ENCODE data around the gene SRGAP2. TPM values are rescaled to one million over a fixed set of nuclear protein-coding genes. Genes with fewer than 3 reads are reported as not detected.
A peak's percentile ranks its signal among the peaks of the same experiment; 100 is the strongest.
"Not testable (repeated sequence)": the region's sequence is repeated elsewhere in the genome, so short reads cannot be mapped to it uniquely, and the experiment has no call there.

The SRGAP2 gene
- total RNA-seq, 1 donor from 2014 or later = 33.9 TPM

GRCh38 chr1:206218285-206218684 lies 14.9 kb downstream of the SRGAP2 start:
- H3K9me3 Mint-ChIP-seq (ENCODE audit: low read depth); H3K36me3 Mint-ChIP-seq (ENCODE audit: insufficient read depth); H3K27ac Mint-ChIP-seq: not testable (repeated sequence)

DNA sequence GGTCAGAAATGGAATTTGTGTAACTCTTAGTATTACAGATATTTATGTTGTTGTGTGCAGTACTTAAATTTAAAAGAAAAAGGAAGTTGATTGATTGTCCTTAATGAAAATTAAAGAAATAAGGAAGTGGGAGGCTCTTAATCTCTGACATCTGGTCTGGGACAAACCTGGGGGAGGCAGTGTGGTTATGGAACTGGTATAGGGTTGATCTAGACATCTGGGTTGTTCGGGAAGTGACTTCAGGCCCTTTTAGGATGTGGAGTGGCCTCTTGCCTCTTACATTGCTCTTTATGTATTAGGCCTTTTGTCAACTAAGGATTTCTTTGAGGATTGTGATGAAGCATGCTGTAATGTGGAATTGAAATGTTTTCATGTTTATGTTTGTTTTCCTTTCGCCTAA lies 15.4 kb downstream of the SRGAP2 start:
- H3K27me3 Mint-ChIP-seq; DNase-seq (ENCODE audit: low spot score, unreplicated experiment); H3K36me3 Mint-ChIP-seq (ENCODE audit: insufficient read depth); H3K4me3 Mint-ChIP-seq (ENCODE audit: low read depth); H3K4me1 Mint-ChIP-seq (ENCODE audit: low read depth); H3K27ac Mint-ChIP-seq; H3K9me3 Mint-ChIP-seq (ENCODE audit: low read depth): not testable (repeated sequence)

More at GRCh38 chr1:206218285-206218684, 14.9 kb downstream of the SRGAP2 start:
- not testable (repeated sequence) for H3K27me3 Mint-ChIP-seq; H3K4me1 Mint-ChIP-seq (ENCODE audit: low read depth); DNase-seq (ENCODE audit: low spot score, unreplicated experiment); H3K4me3 Mint-ChIP-seq (ENCODE audit: low read depth)

- H3K27ac Mint-ChIP-seq = peak overlapping the region; percentile 59
- H3K27me3 Mint-ChIP-seq; H3K4me3 Mint-ChIP-seq (ENCODE audit: low read depth); H3K36me3 Mint-ChIP-seq (ENCODE audit: insufficient read depth); DNase-seq (ENCODE audit: low spot score, unreplicated experiment); H3K9me3 Mint-ChIP-seq (ENCODE audit: low read depth); H3K4me1 Mint-ChIP-seq (ENCODE audit: low read depth): not testable (repeated sequence)
Observed at GRCh38 chr1:206219514-206220331, 16.4 kb downstream of the SRGAP2 start.

DNA sequence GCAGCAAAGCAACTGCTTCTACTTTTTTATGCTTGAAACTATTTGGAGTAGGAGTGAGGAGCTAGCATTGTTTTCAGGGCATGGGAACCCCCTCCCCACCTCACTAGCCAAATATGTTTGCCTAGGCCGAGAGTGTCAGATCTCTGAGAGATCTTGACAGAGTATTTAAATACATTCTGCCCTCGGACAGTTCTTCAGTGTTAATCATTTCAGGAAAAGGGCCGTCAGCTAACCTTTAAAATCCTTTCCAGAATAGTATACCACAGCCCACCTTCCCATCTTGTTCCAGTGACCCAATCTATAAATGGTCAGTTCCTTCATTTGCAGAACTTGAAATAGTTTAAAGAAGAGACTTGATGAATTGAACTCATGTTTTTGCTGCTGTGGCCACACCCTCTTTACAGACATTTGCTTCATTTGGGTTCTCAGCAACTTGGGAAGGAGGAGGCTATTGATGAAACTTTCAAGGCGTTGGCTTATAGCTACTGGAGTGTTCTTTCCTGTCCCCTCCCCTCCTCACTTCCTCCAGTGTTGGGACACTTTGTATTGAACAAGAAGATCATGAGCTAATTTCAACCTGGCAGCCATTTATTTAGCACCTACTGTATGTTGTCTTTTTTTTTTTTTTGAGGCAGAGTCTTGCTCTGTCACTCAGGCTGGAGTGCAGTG lies 17.1 kb downstream of the SRGAP2 start:
- DNase-seq (ENCODE audit: low spot score, unreplicated experiment); H3K27me3 Mint-ChIP-seq; H3K4me3 Mint-ChIP-seq (ENCODE audit: low read depth); H3K4me1 Mint-ChIP-seq (ENCODE audit: low read depth); H3K9me3 Mint-ChIP-seq (ENCODE audit: low read depth); H3K36me3 Mint-ChIP-seq (ENCODE audit: insufficient read depth): not testable (repeated sequence)
- peak overlapping the region; percentile 59 for H3K27ac Mint-ChIP-seq

GRCh38 chr1:206221585-206221984 lies 18.2 kb downstream of the SRGAP2 start:
- H3K27ac Mint-ChIP-seq; H3K27me3 Mint-ChIP-seq; H3K36me3 Mint-ChIP-seq (ENCODE audit: insufficient read depth); H3K9me3 Mint-ChIP-seq (ENCODE audit: low read depth); H3K4me3 Mint-ChIP-seq (ENCODE audit: low read depth); DNase-seq (ENCODE audit: low spot score, unreplicated experiment); H3K4me1 Mint-ChIP-seq (ENCODE audit: low read depth): not testable (repeated sequence)

DNA sequence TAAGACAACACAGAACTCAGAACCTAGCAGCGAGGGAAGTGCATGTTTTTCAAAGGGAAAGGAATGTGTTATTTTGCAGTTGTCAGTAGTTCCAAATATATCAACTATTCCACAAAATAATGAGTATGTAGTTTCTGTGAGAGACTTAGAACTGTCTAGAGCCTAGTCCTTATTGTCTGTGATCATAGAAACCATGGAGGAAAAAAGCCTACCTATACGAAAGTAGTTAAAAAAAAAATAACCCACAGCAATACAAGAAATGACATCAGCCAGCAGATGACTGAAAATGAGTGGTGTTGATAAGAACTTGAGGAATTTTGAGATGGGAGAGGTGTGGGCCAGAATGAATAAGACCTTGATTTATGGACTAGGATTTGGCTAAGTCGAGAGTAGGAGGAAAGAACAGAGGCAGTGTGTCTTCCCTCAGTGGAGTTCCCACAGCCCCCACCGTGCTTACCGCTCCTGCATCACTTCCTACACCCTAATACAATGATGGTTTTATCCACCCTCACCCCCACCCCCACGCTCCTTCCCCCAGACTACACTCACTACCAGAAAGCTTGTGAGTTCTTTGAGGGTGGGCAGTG lies 20.9 kb downstream of the SRGAP2 start:
- not testable (repeated sequence) for DNase-seq (ENCODE audit: low spot score, unreplicated experiment); H3K4me1 Mint-ChIP-seq (ENCODE audit: low read depth); H3K36me3 Mint-ChIP-seq (ENCODE audit: insufficient read depth); H3K27ac Mint-ChIP-seq; H3K9me3 Mint-ChIP-seq (ENCODE audit: low read depth); H3K4me3 Mint-ChIP-seq (ENCODE audit: low read depth); H3K27me3 Mint-ChIP-seq

- not testable (repeated sequence) for H3K4me1 Mint-ChIP-seq (ENCODE audit: low read depth); H3K27me3 Mint-ChIP-seq; DNase-seq (ENCODE audit: low spot score, unreplicated experiment); H3K9me3 Mint-ChIP-seq (ENCODE audit: low read depth); H3K4me3 Mint-ChIP-seq (ENCODE audit: low read depth); H3K36me3 Mint-ChIP-seq (ENCODE audit: insufficient read depth); H3K27ac Mint-ChIP-seq
Observed at GRCh38 chr1:206225386-206225785, 22.0 kb downstream of the SRGAP2 start.

DNA sequence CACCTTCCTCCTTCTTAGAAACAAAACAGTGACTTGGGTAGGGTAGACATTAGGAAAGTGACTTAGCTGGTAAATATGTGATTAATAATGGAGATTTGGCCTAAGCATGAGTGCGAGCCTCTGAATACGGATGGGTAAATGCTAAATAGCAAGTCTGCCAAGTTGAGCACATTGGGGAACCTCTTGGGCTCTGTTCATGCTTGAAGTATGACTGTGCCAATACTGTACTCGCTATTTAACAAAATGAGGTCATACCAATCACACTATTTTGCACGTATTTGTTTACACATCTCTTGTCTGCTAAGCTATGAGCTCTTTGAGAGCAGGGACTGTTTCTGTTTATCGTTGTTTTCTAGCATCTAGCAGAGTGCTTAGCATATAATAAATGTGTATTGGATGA lies 23.5 kb downstream of the SRGAP2 start:
- not testable (repeated sequence) for H3K27ac Mint-ChIP-seq; DNase-seq (ENCODE audit: low spot score, unreplicated experiment); H3K36me3 Mint-ChIP-seq (ENCODE audit: insufficient read depth); H3K4me1 Mint-ChIP-seq (ENCODE audit: low read depth); H3K4me3 Mint-ChIP-seq (ENCODE audit: low read depth); H3K9me3 Mint-ChIP-seq (ENCODE audit: low read depth); H3K27me3 Mint-ChIP-seq

DNA sequence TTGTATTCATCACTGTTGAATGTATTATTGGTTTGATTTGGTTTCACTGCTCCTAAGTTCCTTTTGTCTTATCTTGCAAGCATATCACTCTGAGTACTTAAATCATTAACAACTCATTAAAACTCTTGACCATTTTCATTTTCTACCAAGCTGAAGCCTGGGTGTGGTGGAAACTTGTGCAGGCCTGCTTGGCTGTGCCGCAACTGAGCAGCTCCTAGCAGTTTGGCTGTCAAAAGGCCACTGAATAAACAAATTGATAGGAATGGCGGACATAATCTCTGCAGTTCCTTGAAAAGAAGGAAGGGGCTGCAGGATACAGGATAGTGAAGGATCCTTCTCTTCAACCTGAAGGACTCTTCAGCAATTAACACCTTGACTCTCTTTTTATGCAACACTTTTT lies 25.9 kb downstream of the SRGAP2 start:
- H3K4me1 Mint-ChIP-seq (ENCODE audit: low read depth); H3K9me3 Mint-ChIP-seq (ENCODE audit: low read depth); H3K4me3 Mint-ChIP-seq (ENCODE audit: low read depth); H3K36me3 Mint-ChIP-seq (ENCODE audit: insufficient read depth); DNase-seq (ENCODE audit: low spot score, unreplicated experiment); H3K27ac Mint-ChIP-seq; H3K27me3 Mint-ChIP-seq: not testable (repeated sequence)

- not testable (repeated sequence) for H3K9me3 Mint-ChIP-seq (ENCODE audit: low read depth); DNase-seq (ENCODE audit: low spot score, unreplicated experiment); H3K27ac Mint-ChIP-seq; H3K27me3 Mint-ChIP-seq; H3K4me3 Mint-ChIP-seq (ENCODE audit: low read depth); H3K36me3 Mint-ChIP-seq (ENCODE audit: insufficient read depth); H3K4me1 Mint-ChIP-seq (ENCODE audit: low read depth)
Observed at GRCh38 chr1:206231989-206232388, 28.6 kb downstream of the SRGAP2 start.

DNA sequence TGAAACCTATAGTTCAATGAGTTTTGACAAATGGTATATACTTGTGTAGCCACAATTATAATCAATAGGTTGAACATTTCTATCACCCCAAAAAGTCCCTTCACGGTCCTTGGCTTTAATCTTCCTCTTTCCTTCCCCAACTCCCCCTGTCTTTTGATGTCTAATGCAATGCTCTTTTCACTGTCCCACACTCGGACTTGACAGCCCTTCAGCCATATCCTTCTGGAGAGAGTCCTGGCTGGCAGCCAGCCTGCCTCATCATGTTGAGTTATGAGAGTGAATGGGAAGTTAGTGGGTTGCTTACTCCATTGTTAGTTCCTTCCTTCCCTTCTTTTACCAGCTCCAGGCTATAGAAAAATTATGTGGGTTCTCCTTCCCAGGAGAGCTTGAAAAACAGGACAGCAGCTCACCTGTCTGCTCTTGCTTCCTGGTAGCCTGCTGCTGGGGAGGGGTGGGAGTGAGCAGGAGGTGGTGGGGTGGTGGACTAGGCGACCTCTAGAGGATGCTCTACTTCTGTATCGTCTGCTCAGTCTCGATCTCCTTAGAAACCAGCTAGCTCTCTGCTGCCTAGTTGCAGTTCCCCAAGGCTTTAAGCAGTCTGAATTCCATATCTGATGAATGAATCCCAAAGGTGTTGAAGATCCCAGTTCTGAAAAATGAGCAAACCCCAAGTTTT lies 29.8 kb downstream of the SRGAP2 start:
- not testable (repeated sequence) for H3K4me1 Mint-ChIP-seq (ENCODE audit: low read depth); H3K27me3 Mint-ChIP-seq; H3K9me3 Mint-ChIP-seq (ENCODE audit: low read depth); DNase-seq (ENCODE audit: low spot score, unreplicated experiment); H3K36me3 Mint-ChIP-seq (ENCODE audit: insufficient read depth); H3K4me3 Mint-ChIP-seq (ENCODE audit: low read depth); H3K27ac Mint-ChIP-seq

DNA sequence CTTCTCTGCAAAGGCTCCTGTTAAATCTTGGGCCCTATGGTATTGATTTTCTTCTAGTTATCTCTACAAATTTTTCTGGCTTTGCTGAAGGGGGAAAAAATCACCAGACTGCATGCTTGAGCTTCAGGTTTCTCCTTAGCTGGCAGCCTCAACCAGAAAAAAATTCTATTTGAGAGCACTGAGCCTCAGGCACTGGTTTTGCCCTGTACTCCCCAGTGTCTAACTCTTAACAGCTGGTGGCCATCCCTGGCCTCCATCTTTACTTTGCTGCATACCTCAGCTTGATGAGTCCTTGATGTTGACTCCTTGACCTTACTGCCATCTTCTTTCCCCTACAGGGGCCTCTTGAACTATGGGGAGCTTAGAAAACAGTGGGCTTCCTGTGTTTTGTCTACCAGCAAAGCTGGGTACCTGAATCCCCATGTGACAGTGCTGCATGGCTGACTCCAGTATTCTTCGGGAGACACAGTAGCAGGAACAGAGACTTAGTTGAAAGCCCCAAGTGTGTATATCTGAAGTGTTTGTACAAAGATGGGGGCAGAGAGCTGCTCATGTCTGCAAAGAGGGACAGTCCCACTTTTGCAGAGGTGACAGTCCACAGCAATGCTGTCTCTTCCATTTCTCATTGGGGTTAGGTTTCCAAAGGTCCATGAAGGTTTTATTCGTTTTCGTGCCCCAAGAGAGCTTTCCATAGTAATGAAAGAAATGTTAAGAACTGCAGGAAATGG lies 31.0 kb downstream of the SRGAP2 start:
- H3K4me3 Mint-ChIP-seq (ENCODE audit: low read depth); H3K4me1 Mint-ChIP-seq (ENCODE audit: low read depth); DNase-seq (ENCODE audit: low spot score, unreplicated experiment); H3K27ac Mint-ChIP-seq; H3K27me3 Mint-ChIP-seq; H3K36me3 Mint-ChIP-seq (ENCODE audit: insufficient read depth); H3K9me3 Mint-ChIP-seq (ENCODE audit: low read depth): not testable (repeated sequence)

Measured in progenitor cell of endocrine pancreas (in vitro differentiated cells).